ENCODE measurements around the gene LILRB1.
"Not testable (repeated sequence)": the region's sequence is repeated elsewhere in the genome, so short reads cannot be mapped to it uniquely, and the experiment has no call there.

Gene LILRB1

GRCh38 chr19:54630262-54630661, at the start of gene LILRB1:
Gene LILRB1 (plus strand): TSS chr19:54630484. CDS start chr19:54631074, 590 bp downstream.
- DNase-seq (ENCODE audit: low spot score); H3K27ac ChIP-seq; CTCF ChIA-PET; POLR2A ChIA-PET (ENCODE audit: low non-redundant PET): not testable (repeated sequence)

DNA sequence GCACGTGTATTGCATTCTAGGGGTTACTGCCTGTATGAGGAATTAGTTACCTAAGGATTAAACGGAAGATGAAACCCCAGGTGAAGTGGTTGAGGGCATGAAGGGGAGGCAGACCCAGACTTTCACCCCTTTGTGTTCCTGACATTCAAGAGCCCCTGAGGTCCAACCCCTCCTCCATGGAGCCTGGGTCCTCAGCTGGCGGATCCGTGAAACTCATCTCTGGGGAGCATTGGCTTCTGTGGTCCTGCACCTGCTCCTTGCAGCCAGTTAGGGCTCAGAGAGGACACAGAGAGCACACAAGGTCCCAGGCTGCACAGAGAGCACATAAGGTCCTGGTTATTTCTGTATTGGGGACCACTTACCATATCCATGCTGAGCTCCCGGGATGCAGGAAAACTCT, 43.9 kb upstream of the LILRB1 start:
- DNase-seq (ENCODE audit: low spot score): no peak
- ChIA-PET POLR2A (ENCODE audit: low non-redundant PET) (no interaction called here), CTCF (no interaction called here)
- TF ChIP-seq CTCF (conservative IDR thresholded peaks at IDR 0.05; ENCODE audit: low read depth): no peak
- H3K27ac ChIP-seq: no peak overlapping the region

GRCh38 chr19:54587026-54587425, 43.3 kb upstream of the LILRB1 start:
- ChIA-PET CTCF (no interaction called here), POLR2A (ENCODE audit: low non-redundant PET) (no interaction called here)
- TF ChIP-seq CTCF (conservative IDR thresholded peaks at IDR 0.05; ENCODE audit: low read depth): no peak
- H3K27ac ChIP-seq: no peak overlapping the region
- DNase-seq (ENCODE audit: low spot score): no peak

GRCh38 chr19:54593445-54593844, 36.8 kb upstream of the LILRB1 start, which contains the start of gene LILRA1:
Gene LILRA1 (plus strand): TSS chr19:54593632. CDS start chr19:54594245, 613 bp downstream.
- DNase-seq (ENCODE audit: low spot score); CTCF ChIA-PET; H3K27ac ChIP-seq; POLR2A ChIA-PET (ENCODE audit: low non-redundant PET): not testable (repeated sequence)

DNA sequence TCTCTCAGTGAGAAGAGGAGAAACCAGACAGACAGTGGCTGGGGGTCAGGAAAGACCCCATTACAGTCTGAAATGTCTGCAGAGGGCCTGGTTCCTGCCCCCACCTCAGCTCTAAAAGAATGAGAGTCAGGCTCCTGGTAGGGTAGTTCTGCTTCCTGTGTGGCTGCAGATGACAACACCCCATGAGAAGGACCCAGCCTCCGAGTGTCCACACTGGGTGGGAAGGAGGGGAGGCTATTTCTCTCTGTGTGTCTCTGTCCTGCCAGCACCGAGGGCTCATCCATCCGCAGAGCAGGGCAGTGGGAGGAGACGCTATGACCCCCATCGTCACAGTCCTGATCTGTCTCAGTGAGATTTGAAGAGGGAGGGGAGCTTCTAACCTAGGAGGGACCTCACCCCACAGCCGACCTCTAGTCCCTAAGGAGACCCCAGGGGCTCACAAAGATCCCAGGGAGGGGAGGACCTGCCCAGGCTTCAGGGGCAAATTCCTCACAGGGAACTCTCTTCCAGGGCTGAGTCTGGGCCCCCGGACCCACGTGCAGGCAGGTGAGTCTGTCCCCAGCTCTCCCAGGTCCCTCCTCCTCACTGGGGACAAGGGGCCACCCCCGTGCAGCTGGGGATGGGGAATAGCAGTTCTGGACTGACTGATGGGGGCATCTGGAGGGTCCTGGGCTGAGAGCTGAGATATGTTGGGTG, 36.2 kb upstream of the LILRB1 start:
- DNase-seq (ENCODE audit: low spot score); POLR2A ChIA-PET (ENCODE audit: low non-redundant PET); CTCF ChIA-PET; H3K27ac ChIP-seq: not testable (repeated sequence)

DNA sequence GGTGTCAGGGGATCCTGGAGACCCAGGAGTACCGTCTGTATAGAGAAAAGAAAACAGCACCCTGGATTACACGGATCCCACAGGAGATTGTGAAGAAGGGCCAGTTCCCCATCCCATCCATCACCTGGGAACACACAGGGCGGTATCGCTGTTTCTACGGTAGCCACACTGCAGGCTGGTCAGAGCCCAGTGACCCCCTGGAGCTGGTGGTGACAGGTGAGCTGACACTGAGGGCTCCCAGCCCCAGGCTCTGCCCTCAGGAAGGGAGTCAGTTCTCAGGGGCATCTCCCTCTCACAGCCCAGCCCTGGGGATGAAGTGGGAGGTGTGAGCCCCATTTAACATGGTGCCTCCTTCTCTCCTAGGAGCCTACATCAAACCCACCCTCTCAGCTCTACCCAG, 35.5 kb upstream of the LILRB1 start:
- no peak for TF ChIP-seq CTCF (conservative IDR thresholded peaks at IDR 0.05; ENCODE audit: low read depth)
- ChIA-PET CTCF (no interaction called here), POLR2A (ENCODE audit: low non-redundant PET) (no interaction called here)
- DNase-seq (ENCODE audit: low spot score): no peak
- no peak overlapping the region for H3K27ac ChIP-seq

GRCh38 chr19:54595680-54596436, 34.4 kb upstream of the LILRB1 start:
- H3K27ac ChIP-seq; DNase-seq (ENCODE audit: low spot score); CTCF ChIA-PET; POLR2A ChIA-PET (ENCODE audit: low non-redundant PET): not testable (repeated sequence)

- H3K27ac ChIP-seq: no peak overlapping the region
- CTCF ChIA-PET: interaction anchor here (0.7 kb wide), 1 partner anchor 294 kb away, joined by 3 read pairs; no protein-coding TSS in a partner anchor
- DNase-seq (ENCODE audit: low spot score): no peak
- TF ChIP-seq CTCF (conservative IDR thresholded peaks at IDR 0.05; ENCODE audit: low read depth): no peak
- POLR2A ChIA-PET (ENCODE audit: low non-redundant PET): no interaction called here
These were observed 30.1 kb upstream of the LILRB1 start for GRCh38 chr19:54600212-54600611.

All from RWPE1 (cell line).